ENCODE data around the gene ARFIP2.

Gene ARFIP2

DNA sequence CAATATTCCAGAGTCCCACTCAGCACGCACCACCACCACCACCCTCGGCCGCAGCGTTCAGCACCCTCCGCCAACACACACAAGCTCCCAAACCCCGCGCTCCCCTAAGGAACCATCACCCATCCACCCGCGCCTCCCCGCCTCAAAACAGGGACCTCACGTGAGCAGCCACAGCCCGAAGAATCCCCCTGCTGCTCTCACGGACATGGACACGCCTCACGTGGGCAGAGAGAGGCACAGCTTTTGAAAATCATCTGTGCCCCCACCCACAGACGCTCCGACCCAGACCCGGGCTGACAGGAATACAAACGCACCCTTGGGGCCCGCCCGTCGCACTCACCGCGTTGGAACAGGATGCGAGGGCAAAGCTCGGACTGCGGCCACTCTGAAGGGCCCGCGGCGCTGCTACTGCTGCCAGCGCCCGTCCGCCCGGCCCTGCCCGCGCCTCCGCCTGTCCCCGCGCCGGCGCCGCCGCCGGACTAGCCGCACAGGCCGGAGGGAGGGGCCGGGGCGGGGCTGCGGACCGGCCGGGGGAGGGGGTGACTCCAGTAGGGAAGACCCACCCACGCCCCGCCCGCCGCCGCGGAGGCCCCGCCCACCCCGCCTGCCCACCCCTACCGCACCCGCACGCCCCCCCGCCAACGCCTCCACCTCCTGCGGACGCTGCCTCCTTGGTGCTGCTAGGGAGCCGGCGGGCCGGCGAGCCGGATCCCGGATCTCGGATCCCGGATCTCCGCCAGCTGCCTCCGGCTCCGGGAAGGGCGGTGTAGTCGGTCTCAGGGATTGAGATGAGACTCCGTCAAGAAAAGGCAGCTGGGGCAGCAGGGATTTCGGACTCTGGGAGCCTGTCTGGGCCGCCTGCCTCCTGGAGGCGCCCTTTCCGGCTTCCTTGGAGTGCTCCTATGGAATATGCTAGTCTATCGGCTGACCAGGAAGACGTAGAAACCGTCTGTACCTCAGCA is 7.4 kb downstream of the ARFIP2 start, which contains the start of gene TRIM3:
Gene TRIM3 (minus strand): TSS at position 491 of the 962 bp plus-strand sequence. CDS start 8,246 bp downstream, outside the sequence.
- H3K4me3 ChIP-seq (replicated peaks; ENCODE audit: low read depth, low read length): peak within 1 kb of the TSS; percentile 76
- H3K27me3 ChIP-seq (replicated peaks; ENCODE audit: control insufficient read depth, insufficient read depth, low read length): no peaks in the 10 kb centered on the region
- peaks cover 21% of the 10 kb centered on the region for H3K36me3 ChIP-seq (ENCODE audit: control insufficient read depth, insufficient read depth, low read length)
- TF ChIP-seq, protein P1, sequence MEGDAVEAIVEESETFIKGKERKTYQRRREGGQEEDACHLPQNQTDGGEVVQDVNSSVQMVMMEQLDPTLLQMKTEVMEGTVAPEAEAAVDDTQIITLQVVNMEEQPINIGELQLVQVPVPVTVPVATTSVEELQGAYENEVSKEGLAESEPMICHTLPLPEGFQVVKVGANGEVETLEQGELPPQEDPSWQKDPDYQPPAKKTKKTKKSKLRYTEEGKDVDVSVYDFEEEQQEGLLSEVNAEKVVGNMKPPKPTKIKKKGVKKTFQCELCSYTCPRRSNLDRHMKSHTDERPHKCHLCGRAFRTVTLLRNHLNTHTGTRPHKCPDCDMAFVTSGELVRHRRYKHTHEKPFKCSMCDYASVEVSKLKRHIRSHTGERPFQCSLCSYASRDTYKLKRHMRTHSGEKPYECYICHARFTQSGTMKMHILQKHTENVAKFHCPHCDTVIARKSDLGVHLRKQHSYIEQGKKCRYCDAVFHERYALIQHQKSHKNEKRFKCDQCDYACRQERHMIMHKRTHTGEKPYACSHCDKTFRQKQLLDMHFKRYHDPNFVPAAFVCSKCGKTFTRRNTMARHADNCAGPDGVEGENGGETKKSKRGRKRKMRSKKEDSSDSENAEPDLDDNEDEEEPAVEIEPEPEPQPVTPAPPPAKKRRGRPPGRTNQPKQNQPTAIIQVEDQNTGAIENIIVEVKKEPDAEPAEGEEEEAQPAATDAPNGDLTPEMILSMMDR (IDR thresholded peaks at IDR 0.05; ENCODE audit: insufficient read depth, low read length, poor library complexity, severe bottlenecking): no peak
- DNase-seq (ENCODE audit: extremely low read depth, insufficient read length): peak; percentile 78

DNA sequence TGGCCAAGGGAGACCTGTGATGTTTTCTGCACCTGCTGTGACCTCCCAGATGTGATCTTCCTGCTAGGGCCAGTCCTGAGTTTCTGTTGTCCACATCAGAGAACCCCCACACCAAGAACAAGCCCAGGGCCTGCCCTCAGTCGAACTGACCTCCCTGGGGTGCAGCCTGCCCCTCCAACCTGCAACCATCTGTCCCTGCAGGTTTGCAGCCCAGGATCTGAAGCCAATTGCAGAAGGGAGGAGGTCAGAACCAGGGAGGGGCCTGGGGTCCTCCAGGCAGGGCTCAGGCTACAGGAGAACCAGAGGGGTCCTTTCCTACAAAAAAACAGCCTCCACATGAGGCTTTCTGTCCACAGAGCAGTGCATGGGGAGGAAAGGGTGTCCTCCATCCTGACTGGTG is 8.2 kb downstream of the ARFIP2 start:
- peaks cover 13% of the 10 kb centered on the region for H3K36me3 ChIP-seq (ENCODE audit: control insufficient read depth, insufficient read depth, low read length)
- DNase-seq (ENCODE audit: extremely low read depth, insufficient read length): no peak
- peak overlapping the region; percentile 76 for H3K4me3 ChIP-seq (replicated peaks; ENCODE audit: low read depth, low read length)
- no peaks in the 10 kb centered on the region for H3K27me3 ChIP-seq (replicated peaks; ENCODE audit: control insufficient read depth, insufficient read depth, low read length)
- TF ChIP-seq, protein P1 (IDR thresholded peaks at IDR 0.05; ENCODE audit: insufficient read depth, low read length, poor library complexity, severe bottlenecking): no peak

DNA sequence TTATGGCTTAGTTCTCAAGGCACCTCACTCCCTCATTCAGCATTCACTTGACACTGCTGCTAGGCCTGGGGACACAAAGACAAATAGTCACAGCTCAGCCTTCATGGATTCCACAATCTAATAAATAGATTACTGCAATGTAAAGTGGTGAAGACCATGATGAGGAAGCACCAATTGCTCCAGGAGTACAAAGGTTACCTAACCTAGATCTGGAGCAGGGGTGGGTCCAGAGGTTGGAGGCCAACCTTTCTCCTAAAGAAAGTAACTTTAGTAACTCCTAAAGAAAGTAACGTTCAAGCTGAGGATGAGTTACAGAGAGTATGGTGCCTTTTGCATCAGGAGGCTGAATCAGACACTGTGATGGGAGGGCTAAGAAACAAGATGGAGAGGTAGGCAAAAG is 11.5 kb downstream of the ARFIP2 start:
- no peak for DNase-seq (ENCODE audit: extremely low read depth, insufficient read length)
- H3K36me3 ChIP-seq (ENCODE audit: control insufficient read depth, insufficient read depth, low read length): no peaks in the 10 kb centered on the region
- TF ChIP-seq, protein P1 (IDR thresholded peaks at IDR 0.05; ENCODE audit: insufficient read depth, low read length, poor library complexity, severe bottlenecking): no peak
- H3K27me3 ChIP-seq (replicated peaks; ENCODE audit: control insufficient read depth, insufficient read depth, low read length): no peaks in the 10 kb centered on the region
- no peak overlapping the region for H3K4me3 ChIP-seq (replicated peaks; ENCODE audit: low read depth, low read length)

DNA sequence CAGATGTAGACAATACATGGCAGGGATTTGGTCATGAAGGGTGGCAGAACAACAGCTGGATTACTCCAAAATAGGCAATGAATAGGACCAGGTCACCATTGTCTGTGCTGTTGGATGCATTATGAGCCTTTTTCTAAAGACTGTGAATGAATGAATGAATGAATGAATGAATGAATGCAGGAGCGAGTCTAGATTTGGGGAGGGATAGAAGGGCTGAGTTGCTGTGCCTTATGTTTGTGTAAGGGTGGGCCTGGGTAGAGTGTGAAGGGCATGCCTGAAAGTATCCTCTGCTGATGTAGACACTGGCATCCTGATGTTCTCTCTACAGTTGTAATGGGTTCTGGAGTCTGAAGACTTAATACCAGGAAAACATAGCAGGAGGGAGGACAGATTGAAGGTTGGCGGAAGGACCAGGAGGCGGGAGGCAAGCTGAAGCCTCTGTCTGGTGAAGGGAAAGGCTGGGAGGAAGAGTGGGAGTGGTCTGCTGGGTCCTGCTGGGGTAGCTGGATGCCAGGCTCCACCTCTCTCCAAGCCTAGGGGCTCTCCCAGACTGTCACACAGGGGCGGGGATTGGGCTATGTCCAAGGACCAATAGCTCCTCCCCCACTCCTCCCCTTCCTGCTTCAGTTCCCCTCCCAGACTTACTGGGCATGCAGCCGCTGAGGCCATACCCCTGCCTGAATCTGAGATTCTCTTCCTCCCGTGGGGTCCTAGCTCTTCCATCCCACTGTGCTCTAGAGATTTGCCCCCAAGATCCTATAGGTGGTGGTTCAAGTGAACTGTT is 12.2 kb downstream of the ARFIP2 start:
- Histone ChIP-seq H3K27me3 (replicated peaks; ENCODE audit: control insufficient read depth, insufficient read depth, low read length) (no peaks in the 10 kb centered on the region), H3K36me3 (ENCODE audit: control insufficient read depth, insufficient read depth, low read length) (no peaks in the 10 kb centered on the region), H3K4me3 (replicated peaks; ENCODE audit: low read depth, low read length) (no peak overlapping the region)
- DNase-seq (ENCODE audit: extremely low read depth, insufficient read length): peak; percentile 59
- TF ChIP-seq, protein P1 (IDR thresholded peaks at IDR 0.05; ENCODE audit: insufficient read depth, low read length, poor library complexity, severe bottlenecking): no peak

DNA sequence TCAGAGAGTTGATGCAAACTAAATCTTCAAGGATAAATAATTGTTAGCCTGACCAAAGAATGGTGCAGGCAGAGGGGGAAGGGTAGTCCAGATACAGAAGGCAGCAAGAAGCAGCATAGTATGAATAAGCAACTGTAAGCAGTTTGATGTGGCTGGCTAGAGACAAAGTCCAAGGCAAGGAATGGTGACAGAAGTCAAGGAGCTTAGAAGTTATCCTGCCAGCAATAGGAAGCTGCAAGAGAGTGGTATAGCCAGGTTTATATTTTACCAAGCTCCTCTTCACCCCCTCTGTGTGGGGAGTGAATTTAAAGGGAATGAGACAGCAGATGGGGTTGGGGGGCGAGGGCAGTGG is 22.1 kb downstream of the ARFIP2 start:
- Histone ChIP-seq H3K36me3 (ENCODE audit: control insufficient read depth, insufficient read depth, low read length) (no peaks in the 10 kb centered on the region; the same call in 1 of the 2 replicates), H3K4me3 (replicated peaks; ENCODE audit: low read depth, low read length) (no peak overlapping the region), H3K27me3 (replicated peaks; ENCODE audit: control insufficient read depth, insufficient read depth, low read length) (no peaks in the 10 kb centered on the region)
- TF ChIP-seq, protein P1 (IDR thresholded peaks at IDR 0.05; ENCODE audit: insufficient read depth, low read length, poor library complexity, severe bottlenecking): no peak
- no peak for DNase-seq (ENCODE audit: extremely low read depth, insufficient read length)
